ENCODE measurements around the gene KCTD7.
A peak's percentile ranks its signal among the peaks of the same experiment; 100 is the strongest.
"Not testable (repeated sequence)": the region's sequence is repeated elsewhere in the genome, so short reads cannot be mapped to it uniquely, and the experiment has no call there.

Gene KCTD7

DNA sequence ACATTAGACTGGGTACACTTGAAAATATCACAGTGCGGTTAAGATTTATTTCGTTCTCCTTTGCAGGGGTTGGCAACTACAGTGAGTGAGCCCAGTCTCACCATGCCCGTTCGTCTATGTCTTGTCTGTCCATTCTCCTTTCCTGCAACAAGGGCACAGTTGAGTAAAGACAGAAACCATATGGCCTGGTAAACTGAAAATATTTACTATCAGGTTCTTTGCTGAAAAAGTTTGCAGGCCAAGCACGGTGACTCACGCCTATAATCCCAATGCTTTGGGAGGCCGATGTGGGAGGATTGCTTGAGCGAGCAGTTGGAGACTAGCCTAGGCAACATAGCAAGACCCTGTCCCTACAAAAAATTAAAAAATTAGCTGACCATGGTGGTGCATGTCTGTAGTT, 11.4 kb upstream of the KCTD7 start:
- DNase-seq (ENCODE audit: low read depth) = no peak

DNA sequence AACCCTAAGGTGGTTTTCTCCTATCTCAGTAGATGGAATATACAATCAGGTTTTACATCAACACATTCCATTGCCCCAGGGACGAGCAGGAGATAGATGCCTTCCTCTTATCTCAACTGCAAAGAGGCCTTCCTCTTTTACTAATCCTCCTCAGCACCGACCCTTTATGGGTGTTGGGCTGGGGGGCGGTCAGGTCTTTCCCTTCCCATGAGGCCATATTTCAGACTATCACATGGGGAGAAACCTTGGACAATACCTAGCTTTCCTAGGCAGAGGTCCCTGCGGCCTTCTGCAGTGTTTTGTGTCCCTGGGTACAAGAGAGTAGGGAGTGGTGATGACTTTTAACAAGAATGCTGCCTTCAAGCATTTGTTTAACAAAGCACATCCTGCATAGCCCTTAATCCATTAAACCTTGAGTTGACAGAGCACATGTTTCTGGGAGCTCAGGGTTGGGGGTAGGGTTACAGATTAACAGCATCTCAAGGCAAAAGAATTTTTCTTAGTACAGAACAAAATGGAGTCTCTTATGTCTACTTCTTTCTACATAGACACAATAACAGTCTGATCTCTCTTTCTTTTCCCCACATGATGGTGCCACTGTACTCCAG, 9.2 kb upstream of the KCTD7 start:
- DNase-seq (ENCODE audit: low read depth) = not testable (repeated sequence)

DNA sequence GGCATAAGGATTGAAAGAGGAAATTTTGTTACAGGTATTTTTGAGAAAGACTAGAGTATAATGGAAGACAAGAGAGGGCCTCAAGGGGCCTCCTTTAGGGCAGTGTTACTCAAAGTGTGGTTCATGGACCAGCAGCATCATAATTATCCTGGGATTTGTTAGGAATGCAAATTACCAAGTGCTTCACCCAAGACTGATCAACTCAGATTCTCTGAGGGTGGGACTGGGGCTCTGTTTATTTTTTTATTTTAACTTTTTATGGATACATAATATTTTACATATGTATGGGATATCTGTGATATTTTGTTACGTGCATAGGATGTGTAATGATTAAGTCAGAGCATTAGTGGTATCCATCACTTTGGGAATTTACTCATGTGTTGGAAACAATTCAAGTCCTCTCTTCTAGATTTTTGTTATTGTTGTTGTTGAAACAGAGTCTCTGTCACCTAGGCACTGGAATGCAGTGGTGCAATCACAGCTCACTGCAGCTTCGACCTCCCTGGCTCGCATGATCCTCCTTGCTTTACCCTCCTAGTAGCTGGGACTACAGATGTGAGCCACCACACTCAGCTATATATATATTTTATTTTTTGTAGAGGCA, 2.2 kb upstream of the KCTD7 start:
- no peak for DNase-seq (ENCODE audit: low read depth)

GRCh38 chr7:66627151-66627681, 1.5 kb upstream of the KCTD7 start:
- no peak for DNase-seq (ENCODE audit: low read depth)

- peak; percentile 5 for DNase-seq (ENCODE audit: low read depth)
Observed at GRCh38 chr7:66627881-66628360, 760 bp upstream of the KCTD7 start.

GRCh38 chr7:66629222-66630062, 761 bp downstream of the KCTD7 start:
- no peak for DNase-seq (ENCODE audit: low read depth)

- no peak for DNase-seq (ENCODE audit: low read depth)
Observed at GRCh38 chr7:66630531-66630930, 1.9 kb downstream of the KCTD7 start.

GRCh38 chr7:66631471-66631870, 2.8 kb downstream of the KCTD7 start:
- DNase-seq (ENCODE audit: low read depth) = no peak

- DNase-seq (ENCODE audit: low read depth) = no peak
Observed at GRCh38 chr7:66634816-66635215, 6.1 kb downstream of the KCTD7 start.

- DNase-seq (ENCODE audit: low read depth) = not testable (repeated sequence)
Observed at GRCh38 chr7:66635322-66635981, 6.8 kb downstream of the KCTD7 start.

GRCh38 chr7:66635982-66636546, 7.4 kb downstream of the KCTD7 start:
- DNase-seq (ENCODE audit: low read depth) = not testable (repeated sequence)

GRCh38 chr7:66638309-66639099, 9.8 kb downstream of the KCTD7 start:
- no peak for DNase-seq (ENCODE audit: low read depth)

DNA sequence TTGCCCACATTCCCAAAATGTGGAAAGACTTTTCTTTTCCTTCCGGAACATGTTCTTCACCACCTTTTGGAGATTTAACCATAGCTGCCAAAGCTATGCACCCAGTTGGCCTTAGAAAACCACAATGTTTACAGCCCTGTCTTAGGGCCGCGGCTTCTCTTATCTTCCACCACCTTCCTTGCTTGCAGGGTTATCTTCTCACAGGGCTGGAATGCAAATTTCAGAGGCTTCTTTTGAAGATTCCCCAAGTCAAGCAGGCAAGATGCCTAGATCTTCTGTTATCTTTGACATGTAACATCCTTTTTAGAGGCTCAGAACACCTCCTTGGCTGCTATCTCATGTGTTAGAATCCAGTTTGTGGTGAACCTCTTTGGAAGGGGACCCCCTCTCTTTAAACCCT, 11.1 kb downstream of the KCTD7 start:
- DNase-seq (ENCODE audit: low read depth) = no peak

GRCh38 chr7:66640802-66641525, 12.3 kb downstream of the KCTD7 start:
- DNase-seq (ENCODE audit: low read depth) = no peak

GRCh38 chr7:66641526-66641871, 12.8 kb downstream of the KCTD7 start:
- no peak for DNase-seq (ENCODE audit: low read depth)

DNA sequence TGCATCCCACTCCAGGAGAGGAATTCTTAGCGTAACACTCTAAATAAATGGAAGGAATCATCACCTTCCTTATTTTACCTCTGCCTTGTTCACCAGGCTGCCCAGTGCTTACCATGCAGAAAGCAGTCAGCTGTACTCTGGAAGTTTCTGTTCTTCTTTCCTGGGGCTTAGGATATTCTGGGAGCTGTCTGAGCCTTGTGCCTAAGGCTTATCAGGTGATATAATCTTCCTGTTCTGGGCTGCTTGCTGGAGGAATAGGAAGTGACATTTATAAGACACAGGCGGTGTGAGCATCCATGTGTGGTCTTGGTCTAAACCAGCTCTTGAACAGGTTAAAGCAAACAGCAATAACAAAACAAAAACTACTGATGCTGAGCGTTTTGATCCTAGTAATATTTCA, 13.5 kb downstream of the KCTD7 start:
- DNase-seq (ENCODE audit: low read depth) = no peak

DNA sequence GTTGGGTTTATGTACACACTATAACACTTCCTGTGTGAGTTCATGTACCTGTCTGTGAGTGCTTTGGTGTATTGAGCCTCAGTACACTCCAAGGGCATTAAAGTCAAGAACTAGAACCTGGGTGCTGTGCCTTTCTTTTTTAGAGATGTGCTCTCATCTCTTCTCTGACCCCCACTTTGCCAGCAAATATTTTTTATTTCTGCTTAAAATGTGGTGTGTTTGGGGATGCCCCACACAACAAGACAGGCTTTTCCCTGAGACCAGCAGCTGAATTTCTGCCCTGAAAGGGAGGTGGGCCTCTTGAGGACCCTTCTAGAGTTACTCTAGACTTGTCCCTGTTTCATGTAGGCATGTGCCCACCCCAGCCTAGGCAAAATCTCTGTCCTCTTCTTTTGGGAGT, 14.3 kb downstream of the KCTD7 start:
- DNase-seq (ENCODE audit: low read depth) = no peak

DNA sequence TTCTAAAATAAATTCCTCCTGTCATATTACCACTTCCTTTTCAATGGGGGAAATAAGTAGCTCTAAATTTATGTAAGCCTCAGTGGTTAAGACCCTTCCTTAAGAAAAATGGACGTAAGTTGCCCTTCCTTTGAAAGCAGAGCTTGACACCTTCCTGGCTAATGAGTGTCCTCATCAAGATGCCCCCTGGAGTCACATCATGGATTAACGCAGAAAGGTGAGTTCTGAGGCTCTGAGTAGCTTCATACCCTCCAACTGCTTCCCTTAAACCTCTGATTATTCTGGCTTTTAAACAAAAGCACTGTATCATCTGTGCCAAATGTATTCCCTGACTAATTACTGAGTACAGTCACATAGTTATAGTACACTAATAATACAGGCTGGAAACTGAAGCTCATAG, 14.7 kb downstream of the KCTD7 start:
- DNase-seq (ENCODE audit: low read depth) = no peak

- DNase-seq (ENCODE audit: low read depth) = not testable (repeated sequence)
Observed at GRCh38 chr7:66651026-66651425, 22.3 kb downstream of the KCTD7 start.

DNA sequence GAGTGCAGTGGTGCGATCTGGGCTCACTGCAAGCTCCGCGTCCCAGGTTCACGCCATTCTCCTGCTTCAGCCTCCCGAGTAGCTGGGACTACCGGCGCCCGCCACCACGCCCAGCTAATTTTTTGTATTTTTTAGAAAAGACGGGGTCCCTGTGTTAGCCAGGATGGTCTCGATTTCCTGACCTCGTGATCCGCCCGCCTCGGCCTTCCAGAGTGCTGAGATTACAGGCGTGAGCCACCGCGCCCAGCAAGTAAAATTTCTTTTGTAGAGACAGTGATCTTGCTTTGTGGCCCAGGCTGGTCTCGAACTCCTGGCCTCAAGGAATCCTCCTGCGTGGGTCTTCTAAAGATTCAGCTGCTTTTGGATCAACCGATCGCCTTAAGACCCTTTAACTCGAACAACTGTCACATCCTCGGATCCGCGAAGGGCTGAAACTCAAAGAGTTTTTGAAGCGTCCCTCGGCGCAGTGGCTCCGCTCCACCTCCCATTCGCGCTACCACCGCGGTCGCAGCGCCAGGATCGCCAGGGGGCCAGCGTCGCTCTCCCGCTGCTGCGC, 25.1 kb downstream of the KCTD7 start:
- DNase-seq (ENCODE audit: low read depth) = not testable (repeated sequence)

All from activated T-cell treated with anti-CD3 and anti-CD28 coated beads for 1 hour (primary cell).